IPS-15b (cell line): Measurements from ENCODE around the gene GBA2.

Source experiments
- H3K27me3 ChIP-seq: one replicate; pipeline ENCODE4 v1.6.1; 2013; ENCODE audit warnings: low read length; ENCODE audit not compliant: control insufficient read depth, insufficient read depth
- H3K36me3 ChIP-seq: one replicate; pipeline ENCODE4 v1.6.1; 2013; ENCODE audit warnings: low read length; ENCODE audit not compliant: control insufficient read depth, insufficient read depth
- H3K4me1 ChIP-seq: one replicate; pipeline ENCODE4 v1.6.1; 2013; ENCODE audit warnings: mild to moderate bottlenecking, low read length; ENCODE audit not compliant: control insufficient read depth, insufficient read depth
- H3K4me3 ChIP-seq: one replicate; pipeline ENCODE4 v1.5.1; 2013; ENCODE audit warnings: low read depth, low read length
- H3K9ac ChIP-seq: one replicate; pipeline ENCODE4 v1.6.1; 2013; ENCODE audit warnings: low read depth, mild to moderate bottlenecking, low read length
- H3K9me3 ChIP-seq: one replicate; pipeline ENCODE4 v1.6.1; 2013; ENCODE audit warnings: mild to moderate bottlenecking, low read length; ENCODE audit not compliant: control insufficient read depth, insufficient read depth

GBA2 gene

DNA sequence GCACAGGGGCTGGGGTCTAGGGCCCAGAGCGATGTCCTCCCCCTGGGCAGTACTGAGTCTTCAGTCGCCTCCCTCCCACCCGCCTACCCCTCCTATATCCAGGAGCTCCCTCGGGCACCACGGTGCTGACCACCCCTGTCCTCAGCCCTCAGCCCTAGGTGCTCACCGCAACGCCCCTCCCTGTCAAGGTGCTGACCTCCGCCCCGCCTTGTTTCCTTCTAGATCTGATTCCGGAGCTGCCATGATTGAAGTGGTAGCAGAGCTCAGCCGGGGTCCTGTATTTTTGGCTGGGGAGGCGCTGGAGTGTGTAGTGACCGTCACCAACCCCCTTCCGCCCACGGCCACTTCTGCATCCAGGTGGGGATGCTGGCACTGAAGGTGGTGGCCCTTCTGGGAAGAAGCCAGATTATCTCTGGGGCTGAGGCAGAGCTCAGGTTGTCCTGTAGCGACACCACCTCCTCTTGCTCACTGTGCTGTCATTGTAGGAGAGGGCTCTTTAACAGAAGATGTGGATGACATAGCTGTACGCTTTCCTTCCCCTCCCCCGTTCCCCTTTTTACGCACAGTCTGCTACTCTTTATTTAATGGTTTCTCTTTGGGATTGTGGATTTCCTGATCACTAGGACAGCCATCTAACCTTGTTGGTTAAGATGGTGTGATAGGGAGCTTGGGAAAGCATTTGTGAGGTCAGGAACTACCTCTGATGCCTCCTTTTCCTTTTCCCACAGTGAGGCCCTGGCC lies 657 bp upstream of the GBA2 start:
- Histone ChIP-seq H3K9me3 (no peaks in the 10 kb centered on the region), H3K9ac (peak overlapping the region; percentile 24), H3K4me3 (peak overlapping the region; percentile 97), H3K36me3 (peaks cover 24% of the 10 kb centered on the region), H3K27me3 (no peaks in the 10 kb centered on the region), H3K4me1 (peaks cover 11% of the 10 kb centered on the region)

DNA sequence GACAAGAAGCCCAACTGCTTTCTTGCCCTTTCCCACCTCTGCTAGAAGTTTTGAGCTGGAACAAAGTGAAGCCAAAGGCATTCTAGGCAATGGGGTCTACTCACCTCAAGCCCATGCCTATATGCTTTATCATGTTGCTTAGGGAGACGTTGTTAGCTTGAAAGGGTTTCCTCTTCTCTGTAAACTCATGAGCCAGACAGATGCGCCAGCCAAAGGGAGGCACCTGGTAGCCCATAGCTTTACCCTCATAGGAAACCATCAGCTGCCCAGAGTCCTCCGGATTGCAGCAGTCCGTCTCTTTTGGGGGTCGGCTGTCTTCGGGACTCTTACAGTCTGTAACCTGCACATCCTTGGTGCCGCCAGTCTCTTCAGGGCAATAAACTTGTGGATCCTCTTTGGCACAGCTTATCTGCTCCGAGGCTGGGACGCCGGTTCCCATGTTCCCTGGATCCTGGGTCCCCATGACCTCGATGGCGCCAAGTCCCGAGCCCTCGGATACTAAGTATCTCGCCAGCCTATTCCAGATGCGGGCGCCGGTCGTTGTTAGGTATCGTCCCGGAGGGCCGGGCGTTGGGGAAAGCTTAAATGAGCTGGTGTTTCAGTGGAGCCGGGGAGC lies 678 bp downstream of the GBA2 start:
- H3K4me1 ChIP-seq = peaks cover 11% of the 10 kb centered on the region
- H3K36me3 ChIP-seq = peaks cover 31% of the 10 kb centered on the region
- peak overlapping the region; percentile 74 for H3K4me3 ChIP-seq
- no peaks in the 10 kb centered on the region for H3K9me3 ChIP-seq
- no peaks in the 10 kb centered on the region for H3K27me3 ChIP-seq
- peak overlapping the region; percentile 66 for H3K9ac ChIP-seq

DNA sequence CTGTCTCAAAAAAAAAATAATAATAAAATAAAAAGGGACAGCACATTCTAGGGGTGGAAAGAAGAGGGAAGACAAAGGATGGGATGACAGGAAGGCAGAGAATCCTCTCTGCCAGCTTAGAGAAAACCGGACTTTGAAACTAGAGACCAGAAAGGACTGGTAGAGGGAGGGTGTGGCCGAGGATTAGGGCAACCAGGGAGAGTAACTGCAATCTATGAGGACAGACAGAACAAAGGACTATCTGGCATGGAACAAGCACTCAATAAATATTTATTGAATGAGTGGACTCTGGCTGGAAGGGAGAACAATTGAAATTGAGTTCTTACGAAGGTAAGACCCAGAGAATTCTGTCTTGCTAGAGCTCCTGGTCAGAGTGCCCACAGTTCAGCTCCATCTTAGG lies 2.4 kb downstream of the GBA2 start:
- Histone ChIP-seq H3K36me3 (peaks cover 35% of the 10 kb centered on the region), H3K4me1 (peaks cover 11% of the 10 kb centered on the region), H3K4me3 (peak overlapping the region; percentile 74), H3K9ac (no peak overlapping the region), H3K9me3 (no peaks in the 10 kb centered on the region), H3K27me3 (no peaks in the 10 kb centered on the region)

DNA sequence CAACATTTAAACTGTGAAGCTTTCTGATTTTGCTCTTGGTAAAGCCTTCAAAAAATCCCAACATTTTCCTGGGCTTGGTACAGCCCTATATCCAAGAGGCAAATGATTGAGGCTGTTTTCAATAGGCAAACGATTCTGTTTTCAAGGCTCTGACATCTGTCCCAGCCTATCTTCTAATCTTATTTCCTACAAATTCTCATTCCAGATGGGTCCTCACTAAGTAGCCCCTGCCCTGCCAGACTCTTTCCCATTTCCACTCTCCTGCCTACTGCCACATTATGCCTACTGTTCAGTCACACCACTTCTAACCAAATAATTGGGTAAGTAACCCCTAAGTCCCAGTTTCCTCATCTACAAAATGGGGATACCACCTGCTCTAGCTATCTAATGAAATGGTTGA lies 3.5 kb downstream of the GBA2 start:
- no peak overlapping the region for H3K4me3 ChIP-seq

DNA sequence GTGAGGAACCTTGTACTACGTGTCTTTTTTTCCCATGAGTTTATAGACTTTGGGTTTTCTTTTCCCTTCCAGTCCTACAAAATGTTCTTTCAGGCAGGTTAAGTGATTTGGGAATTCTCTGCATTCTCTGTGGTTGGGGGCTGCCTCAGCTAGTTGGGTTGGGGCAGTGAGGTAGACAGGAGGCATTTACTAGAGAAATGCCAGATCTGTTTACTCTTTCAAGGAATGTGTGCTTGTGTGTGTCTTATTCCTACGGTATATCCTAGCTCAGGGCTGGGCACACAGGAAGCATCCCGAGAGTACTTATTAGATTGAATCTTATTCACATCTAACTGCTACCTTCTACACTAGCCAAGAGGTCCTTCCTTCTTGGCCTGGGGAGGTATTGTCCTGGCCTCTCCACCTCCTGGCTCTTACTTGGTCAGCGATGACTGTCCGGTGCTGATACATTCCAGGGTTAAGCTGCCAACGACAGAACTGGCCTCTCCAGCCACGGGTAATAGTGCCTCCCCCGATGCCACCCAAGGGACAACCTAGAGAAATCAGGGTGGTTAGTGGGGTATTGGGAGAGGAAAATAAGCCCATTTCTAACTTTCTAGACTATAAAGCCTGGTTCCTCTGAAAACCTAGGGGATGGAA lies 5.0 kb downstream of the GBA2 start:
- peaks cover 51% of the 10 kb centered on the region for H3K36me3 ChIP-seq
- H3K27me3 ChIP-seq = no peaks in the 10 kb centered on the region
- H3K9ac ChIP-seq = no peak overlapping the region
- no peaks in the 10 kb centered on the region for H3K9me3 ChIP-seq
- no peak overlapping the region for H3K4me3 ChIP-seq
- H3K4me1 ChIP-seq = peaks cover 11% of the 10 kb centered on the region

More for the DNA sequence above, 3.5 kb downstream of the GBA2 start:
- Histone ChIP-seq H3K9me3 (no peaks in the 10 kb centered on the region), H3K9ac (no peak overlapping the region), H3K36me3 (peaks cover 36% of the 10 kb centered on the region), H3K4me1 (peaks cover 11% of the 10 kb centered on the region), H3K27me3 (no peaks in the 10 kb centered on the region)

DNA sequence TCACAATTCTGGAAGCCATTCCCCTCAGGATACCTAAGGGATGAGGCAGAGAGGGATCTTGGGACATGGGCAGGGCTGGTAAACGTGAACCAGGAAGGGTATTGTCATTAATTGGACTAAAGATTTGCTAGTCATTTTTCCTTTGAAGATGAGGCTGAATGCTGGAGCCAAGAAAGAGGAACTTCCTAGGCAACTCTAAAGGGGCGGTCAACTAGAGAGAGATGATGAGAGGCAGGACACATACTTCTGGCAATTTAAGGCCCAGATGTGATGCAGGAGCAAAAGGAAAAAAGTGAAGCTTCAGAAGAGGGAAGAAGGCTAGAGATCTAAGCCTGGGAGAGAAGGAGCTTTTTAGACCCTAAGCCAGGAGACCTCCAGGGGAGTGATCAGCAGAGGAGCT lies 5.6 kb downstream of the GBA2 start:
- Histone ChIP-seq H3K4me1 (peaks cover 11% of the 10 kb centered on the region), H3K9me3 (no peaks in the 10 kb centered on the region), H3K4me3 (no peak overlapping the region), H3K36me3 (peaks cover 57% of the 10 kb centered on the region), H3K9ac (no peak overlapping the region), H3K27me3 (no peaks in the 10 kb centered on the region)

DNA sequence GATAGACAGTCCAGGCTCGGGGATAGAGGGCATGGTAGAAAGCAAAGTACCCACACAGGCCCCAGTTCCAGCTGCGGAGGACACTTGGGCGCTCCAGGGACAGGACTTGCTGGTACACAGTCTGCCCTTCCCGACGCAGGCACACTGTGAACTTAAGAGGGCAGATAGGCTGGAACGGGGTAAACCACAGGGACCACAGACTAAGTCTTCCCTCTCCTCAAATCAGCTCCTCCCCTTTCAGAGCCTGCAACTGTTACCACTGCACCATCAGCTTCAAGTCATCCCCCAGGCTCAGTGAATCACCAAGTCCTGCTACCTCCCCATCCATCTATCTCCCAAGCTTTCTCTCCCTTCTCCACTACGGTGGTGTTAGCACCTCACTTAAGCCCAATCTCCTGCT lies 7.3 kb downstream of the GBA2 start:
- Histone ChIP-seq H3K9ac (no peak overlapping the region), H3K4me1 (peaks cover 4% of the 10 kb centered on the region), H3K36me3 (peaks cover 74% of the 10 kb centered on the region), H3K4me3 (no peak overlapping the region), H3K9me3 (no peaks in the 10 kb centered on the region), H3K27me3 (no peaks in the 10 kb centered on the region)

DNA sequence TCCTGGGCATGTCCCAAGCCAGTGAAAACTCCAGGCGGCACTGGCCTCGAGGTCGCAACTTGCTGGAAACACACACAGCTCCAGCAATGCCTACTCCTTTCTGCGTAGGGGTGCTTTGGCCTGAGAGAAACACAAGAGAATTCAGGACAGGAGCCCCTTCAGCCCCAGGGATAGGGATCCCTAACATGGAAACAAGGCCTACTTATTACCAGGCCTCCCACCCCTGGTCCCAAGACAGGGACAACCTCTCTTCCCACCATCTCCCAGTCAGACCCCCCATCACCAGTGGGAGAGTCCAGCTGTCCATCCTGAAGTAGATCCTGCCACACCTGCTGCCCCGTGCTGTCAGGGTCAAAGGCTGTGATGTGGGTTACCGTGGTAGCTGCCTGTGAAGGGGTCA lies 8.8 kb downstream of the GBA2 start:
- peaks cover 80% of the 10 kb centered on the region for H3K36me3 ChIP-seq

DNA sequence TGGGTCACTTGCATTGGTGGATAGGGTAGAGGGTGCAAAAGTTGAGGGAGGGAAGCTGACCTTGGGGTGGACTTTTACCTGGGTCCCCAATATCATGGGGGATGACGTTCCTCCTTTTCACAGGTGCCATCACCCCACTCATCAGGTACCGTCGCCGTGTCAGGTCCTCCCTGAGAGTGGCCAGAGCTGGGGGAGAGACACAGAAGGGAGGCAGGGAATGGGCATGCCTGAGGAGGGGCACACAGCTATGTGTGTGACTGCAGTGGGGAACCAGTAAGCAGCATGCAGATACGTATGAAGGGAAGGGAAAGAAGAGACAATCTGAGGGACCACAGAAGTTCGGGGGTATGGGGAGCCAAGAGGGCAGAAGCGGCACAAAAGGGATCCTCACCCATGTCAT lies 10.1 kb downstream of the GBA2 start:
- Histone ChIP-seq H3K9ac (no peak overlapping the region), H3K4me1 (no peaks in the 10 kb centered on the region), H3K36me3 (peaks cover 73% of the 10 kb centered on the region), H3K4me3 (no peak overlapping the region), H3K9me3 (no peaks in the 10 kb centered on the region), H3K27me3 (no peaks in the 10 kb centered on the region)

More for the DNA sequence above, 8.8 kb downstream of the GBA2 start:
- Histone ChIP-seq H3K9me3 (no peaks in the 10 kb centered on the region), H3K9ac (no peak overlapping the region), H3K27me3 (no peaks in the 10 kb centered on the region), H3K4me1 (no peaks in the 10 kb centered on the region), H3K4me3 (no peak overlapping the region)

DNA sequence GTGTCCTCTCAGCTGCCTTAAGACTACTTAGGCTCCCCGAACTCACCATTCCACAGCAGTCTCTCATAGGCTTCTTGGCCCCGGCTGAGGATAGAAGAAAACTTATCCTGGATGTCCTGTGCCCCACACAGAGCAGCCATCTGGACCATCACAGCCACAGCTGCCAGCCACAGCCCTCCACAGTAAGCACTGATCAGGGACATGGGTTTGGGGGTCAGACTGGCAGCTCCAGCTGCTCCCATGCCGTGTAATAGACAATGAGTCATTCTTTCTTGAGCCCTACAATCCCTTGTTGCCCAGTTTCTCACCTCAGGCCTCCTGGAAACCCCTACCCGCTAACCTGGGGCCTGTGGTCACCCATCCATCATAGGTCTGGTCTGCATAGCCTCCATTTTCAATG lies 10.8 kb downstream of the GBA2 start:
- Histone ChIP-seq H3K9ac (no peak overlapping the region), H3K36me3 (peaks cover 65% of the 10 kb centered on the region), H3K27me3 (no peaks in the 10 kb centered on the region), H3K4me3 (no peak overlapping the region), H3K4me1 (no peaks in the 10 kb centered on the region), H3K9me3 (no peaks in the 10 kb centered on the region)

DNA sequence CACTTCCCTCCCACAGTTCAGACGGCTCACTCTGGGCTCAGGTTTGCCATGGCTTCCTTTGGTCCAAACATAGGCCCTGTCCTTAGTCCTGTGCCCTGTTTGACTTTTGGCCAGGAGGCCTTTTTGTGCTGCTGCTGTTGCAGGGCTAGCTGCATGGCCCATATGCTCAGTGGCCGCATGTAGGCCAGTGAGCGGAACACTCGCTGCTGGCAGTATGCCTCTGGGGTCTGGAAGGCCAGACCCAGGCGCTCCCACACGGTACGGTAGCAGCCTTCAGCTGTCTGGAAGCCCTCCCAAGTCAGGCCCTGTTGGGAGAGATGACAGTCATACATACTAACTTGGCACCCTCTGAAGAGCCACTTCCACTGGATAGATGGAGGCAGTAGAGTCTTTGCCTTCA lies 11.9 kb downstream of the GBA2 start:
- H3K9ac ChIP-seq = no peak overlapping the region
- H3K4me1 ChIP-seq = no peaks in the 10 kb centered on the region
- no peaks in the 10 kb centered on the region for H3K9me3 ChIP-seq
- no peak overlapping the region for H3K4me3 ChIP-seq
- no peaks in the 10 kb centered on the region for H3K27me3 ChIP-seq
- H3K36me3 ChIP-seq = peaks cover 56% of the 10 kb centered on the region

DNA sequence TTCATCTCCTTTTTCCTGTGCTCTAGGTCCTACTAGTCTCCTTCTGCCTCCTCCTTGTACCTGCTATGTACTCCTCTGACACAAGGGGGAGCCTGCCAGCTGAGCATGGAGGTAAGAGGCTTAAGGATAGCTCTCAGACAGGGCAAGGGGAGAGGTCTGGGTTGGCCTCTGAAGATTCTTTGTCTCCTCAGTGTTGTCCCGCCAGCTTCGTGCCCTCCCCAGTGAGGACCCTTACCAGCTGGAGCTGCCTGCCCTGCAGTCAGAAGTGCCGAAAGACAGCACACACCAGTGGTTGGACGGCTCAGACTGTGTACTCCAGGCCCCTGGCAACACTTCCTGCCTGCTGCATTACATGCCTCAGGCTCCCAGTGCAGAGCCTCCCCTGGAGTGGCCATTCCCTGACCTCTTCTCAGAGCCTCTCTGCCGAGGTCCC lies 12.8 kb downstream of the GBA2 start:
- Histone ChIP-seq H3K9me3 (no peaks in the 10 kb centered on the region), H3K4me3 (no peak overlapping the region), H3K9ac (no peak overlapping the region), H3K36me3 (peaks cover 49% of the 10 kb centered on the region), H3K4me1 (no peaks in the 10 kb centered on the region), H3K27me3 (no peaks in the 10 kb centered on the region)
